Glutamatergic neuron (in vitro differentiated cells): Measurements from ENCODE around the gene JMJD1C. TPM values are rescaled to one million over a fixed set of nuclear protein-coding genes. Genes with fewer than 3 reads are reported as not detected.

Source experiments
- DNase-seq: peaks from one replicate; pipeline ENCODE4 v3.0.0; 2022
- H3K27ac Mint-ChIP-seq: one replicate; pipeline ENCODE4 v1.8.0; 2020; ENCODE audit warnings: mild to moderate bottlenecking, mixed read lengths, inconsistent platforms; ENCODE audit not compliant: unreplicated experiment
- H3K27me3 Mint-ChIP-seq: one replicate; pipeline ENCODE4 v1.8.0; 2020; ENCODE audit warnings: mild to moderate bottlenecking, moderate library complexity, mixed read lengths, inconsistent platforms; ENCODE audit not compliant: unreplicated experiment
- H3K36me3 Mint-ChIP-seq: one replicate; pipeline ENCODE4 v1.8.0; 2020; ENCODE audit warnings: mild to moderate bottlenecking, mixed read lengths, inconsistent platforms; ENCODE audit not compliant: unreplicated experiment
- H3K4me1 Mint-ChIP-seq: one replicate; pipeline ENCODE4 v1.8.0; 2020; ENCODE audit warnings: mild to moderate bottlenecking, low read depth, mixed read lengths, inconsistent platforms; ENCODE audit not compliant: unreplicated experiment
- H3K4me3 Mint-ChIP-seq: one replicate; pipeline ENCODE4 v1.8.0; 2020; ENCODE audit warnings: mild to moderate bottlenecking, mixed read lengths, inconsistent platforms; ENCODE audit not compliant: unreplicated experiment
- H3K9me3 Mint-ChIP-seq: one replicate; pipeline ENCODE4 v1.8.0; 2020; ENCODE audit warnings: mild to moderate bottlenecking, moderate library complexity, mixed read lengths, inconsistent platforms; ENCODE audit not compliant: unreplicated experiment
- total RNA-seq: library from RNA; stranded (reverse); fragmentation: NEBNext Ultra II Directional; extraction: Animal tissue kit (Norgen Biotek cat#: 25700); gene quantifications from one replicate; pipeline ENCODE4 v1.2.1, GENCODE V29; 2021; ENCODE audit not compliant: unreplicated experiment
- TF ChIP-seq, protein P1 (sequence below): fragments of 200-600 bp; sonication (generic); IDR thresholded peaks from one replicate; pipeline ENCODE4 v1.5.0; 2021; ENCODE audit not compliant: partially characterized antibody, unreplicated experiment

Gene JMJD1C
- total RNA-seq, 1 donor from 2014 or later: 110 TPM

DNA sequence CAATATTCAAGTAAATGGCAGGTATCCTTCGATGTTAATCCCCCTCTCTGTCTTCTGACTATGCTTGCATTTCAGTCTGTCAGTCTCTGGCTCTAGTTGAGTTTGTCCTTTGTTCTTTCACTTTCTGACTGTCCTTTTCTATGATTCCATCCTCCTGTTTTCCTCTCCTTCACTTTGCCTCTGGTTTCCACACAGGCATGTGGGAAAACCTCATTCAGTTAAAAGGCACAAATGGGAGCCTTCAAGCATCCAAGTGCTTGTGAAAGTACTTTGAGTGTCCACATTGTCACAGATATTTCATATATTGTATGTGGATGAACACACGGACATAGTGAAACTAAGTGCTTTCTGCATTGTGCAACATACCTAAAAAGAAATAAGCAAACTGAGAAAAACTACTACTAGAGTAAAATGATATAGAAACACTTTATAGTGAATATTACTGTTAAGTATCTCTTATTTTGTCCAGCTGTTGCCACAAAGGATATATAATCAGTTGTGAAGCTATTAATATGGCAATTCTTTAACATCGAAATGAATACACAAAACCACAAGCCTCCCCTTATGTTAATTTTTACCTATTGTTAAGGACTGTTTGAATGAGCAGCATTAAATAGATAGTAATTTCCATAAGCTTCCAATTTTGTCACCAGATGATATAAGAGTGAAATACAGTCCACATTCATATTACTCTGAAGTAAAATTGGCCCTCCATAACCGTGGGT lies 260.9 kb downstream of the JMJD1C start:
- Mint-ChIP-seq H3K9me3 (peaks cover 4% of the 10 kb centered on the region), H3K36me3 (no peaks in the 10 kb centered on the region), H3K4me3 (no peak overlapping the region), H3K27me3 (no peaks in the 10 kb centered on the region), H3K27ac (peak overlapping the region; percentile 45), H3K4me1 (peaks cover 20% of the 10 kb centered on the region)
- TF ChIP-seq, protein P1, sequence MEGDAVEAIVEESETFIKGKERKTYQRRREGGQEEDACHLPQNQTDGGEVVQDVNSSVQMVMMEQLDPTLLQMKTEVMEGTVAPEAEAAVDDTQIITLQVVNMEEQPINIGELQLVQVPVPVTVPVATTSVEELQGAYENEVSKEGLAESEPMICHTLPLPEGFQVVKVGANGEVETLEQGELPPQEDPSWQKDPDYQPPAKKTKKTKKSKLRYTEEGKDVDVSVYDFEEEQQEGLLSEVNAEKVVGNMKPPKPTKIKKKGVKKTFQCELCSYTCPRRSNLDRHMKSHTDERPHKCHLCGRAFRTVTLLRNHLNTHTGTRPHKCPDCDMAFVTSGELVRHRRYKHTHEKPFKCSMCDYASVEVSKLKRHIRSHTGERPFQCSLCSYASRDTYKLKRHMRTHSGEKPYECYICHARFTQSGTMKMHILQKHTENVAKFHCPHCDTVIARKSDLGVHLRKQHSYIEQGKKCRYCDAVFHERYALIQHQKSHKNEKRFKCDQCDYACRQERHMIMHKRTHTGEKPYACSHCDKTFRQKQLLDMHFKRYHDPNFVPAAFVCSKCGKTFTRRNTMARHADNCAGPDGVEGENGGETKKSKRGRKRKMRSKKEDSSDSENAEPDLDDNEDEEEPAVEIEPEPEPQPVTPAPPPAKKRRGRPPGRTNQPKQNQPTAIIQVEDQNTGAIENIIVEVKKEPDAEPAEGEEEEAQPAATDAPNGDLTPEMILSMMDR: no peak
- DNase-seq: no peak

DNA sequence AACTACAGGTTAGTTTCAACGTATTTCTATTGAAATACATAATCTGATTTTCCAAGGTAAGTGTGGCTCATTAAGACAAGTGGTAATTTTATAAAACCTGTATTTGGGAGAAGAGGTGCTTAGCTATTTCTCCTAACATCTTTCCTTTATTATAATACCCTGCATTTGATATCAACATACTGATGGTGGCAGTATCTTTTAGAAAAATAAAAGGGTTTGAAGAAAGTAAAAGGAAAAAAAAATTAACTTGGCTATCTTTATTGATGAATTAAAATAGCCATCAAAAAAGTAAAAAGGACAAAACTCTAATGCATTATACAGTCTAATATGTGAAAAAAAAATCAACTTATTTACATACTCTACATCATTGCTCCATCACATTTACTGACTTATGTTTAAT lies 264.7 kb downstream of the JMJD1C start:
- H3K4me1 Mint-ChIP-seq: peaks cover 5% of the 10 kb centered on the region
- H3K9me3 Mint-ChIP-seq: peaks cover 2% of the 10 kb centered on the region
- no peak overlapping the region for H3K27ac Mint-ChIP-seq
- DNase-seq: no peak
- H3K4me3 Mint-ChIP-seq: no peak overlapping the region
- TF ChIP-seq, protein P1: no peak
- no peaks in the 10 kb centered on the region for H3K27me3 Mint-ChIP-seq
- no peaks in the 10 kb centered on the region for H3K36me3 Mint-ChIP-seq

- no peak for DNase-seq
- Mint-ChIP-seq H3K4me1 (peaks cover 5% of the 10 kb centered on the region), H3K9me3 (peaks cover 2% of the 10 kb centered on the region), H3K36me3 (no peaks in the 10 kb centered on the region), H3K4me3 (no peak overlapping the region), H3K27ac (no peak overlapping the region), H3K27me3 (no peaks in the 10 kb centered on the region)
- TF ChIP-seq, protein P1: no peak
These were observed 265.3 kb downstream of the JMJD1C start for GRCh38 chr10:63200431-63200830.

DNA sequence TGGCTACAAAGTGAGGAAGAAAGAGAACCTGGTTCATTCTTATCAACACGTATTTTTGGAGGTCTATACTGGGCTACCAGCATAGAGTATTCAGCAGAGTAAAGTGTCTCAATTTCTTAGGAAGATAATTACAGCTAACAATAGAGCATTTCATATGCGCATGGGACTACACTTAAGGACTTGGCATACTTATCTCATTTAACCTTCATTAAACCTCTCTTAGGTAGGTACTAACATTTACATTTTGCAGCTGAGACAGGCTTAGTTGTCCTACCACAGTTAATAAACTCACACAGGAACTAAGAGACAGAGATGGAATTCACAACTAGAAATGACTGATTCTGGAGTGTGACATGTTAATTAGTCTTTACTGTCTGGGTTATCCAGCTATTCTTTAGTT lies 266.1 kb downstream of the JMJD1C start:
- no peak for DNase-seq
- TF ChIP-seq, protein P1: no peak
- H3K27ac Mint-ChIP-seq: peak overlapping the region; percentile 56
- no peaks in the 10 kb centered on the region for H3K27me3 Mint-ChIP-seq
- peaks cover 2% of the 10 kb centered on the region for H3K9me3 Mint-ChIP-seq
- no peaks in the 10 kb centered on the region for H3K36me3 Mint-ChIP-seq
- peaks cover 5% of the 10 kb centered on the region for H3K4me1 Mint-ChIP-seq
- no peak overlapping the region for H3K4me3 Mint-ChIP-seq

- Mint-ChIP-seq H3K9me3 (no peaks in the 10 kb centered on the region), H3K27me3 (no peaks in the 10 kb centered on the region), H3K4me1 (peaks cover 3% of the 10 kb centered on the region), H3K27ac (no peak overlapping the region), H3K4me3 (no peak overlapping the region), H3K36me3 (no peaks in the 10 kb centered on the region)
- no peak for DNase-seq
- TF ChIP-seq, protein P1: no peak
These were observed 268.3 kb downstream of the JMJD1C start for GRCh38 chr10:63197344-63198092.
